Endothelial cell of umbilical vein (primary cell): Measurements from ENCODE around the gene CCNG1. TPM values are rescaled to one million over a fixed set of nuclear protein-coding genes. Genes with fewer than 3 reads are reported as not detected.
"Not testable (repeated sequence)": the region's sequence is repeated elsewhere in the genome, so short reads cannot be mapped to it uniquely, and the experiment has no call there.

ENCODE experiments used
- BruUV-seq: library from RNA; stranded (reverse); fragments of 400-500 nt; replicated peaks from 2 replicates; lab custom pipeline; 2021; lab: Mats Ljungman, UMichigan
- CTCF ChIA-PET: fragments of 300-600, 350-600 bp; sonication (Branson Sonifier 250); formaldehyde crosslinking; loops from one replicate; lab custom pipeline; 2021; ENCODE audit warnings: antibody characterized with exemption, inconsistent platforms; lab: Charles Lee
- POLR2A ChIA-PET: fragments of 300-600, 350-600 bp; sonication (Branson Sonifier 250); formaldehyde crosslinking; loops from one replicate; lab custom pipeline; 2021; ENCODE audit warnings: antibody characterized with exemption, inconsistent platforms; lab: Charles Lee
- DNase-seq: peaks from one replicate; pipeline ENCODE4 v3.0.0-alpha.2; 2011; ENCODE audit warnings: low read depth, low spot score
- FAIRE-seq: peaks from 2 replicates; lab custom pipeline; 2011; peaks lifted over from hg19 to GRCh38; lab: Jason Lieb, UNC
- H2AFZ ChIP-seq: 2 replicates; pipeline ENCODE4 v1.6.0; 2012; ENCODE audit warnings: low read depth, low read length, control low read depth, inconsistent platforms
- H3K27ac ChIP-seq: 2 replicates; pipeline ENCODE4 v1.5.1; 2011; ENCODE audit warnings: low read depth, mild to moderate bottlenecking, control low read depth, low read length, moderate library complexity; ENCODE audit not compliant: insufficient read depth
- H3K27me3 ChIP-seq, 2 experiments: 2 replicates each; pipeline versions ENCODE4 v1.6.0 to v1.6.1; 2011; ENCODE audit warnings: low read length in 2 of 2, mixed read lengths in 1 of 2; ENCODE audit not compliant: control insufficient read depth in 2 of 2, insufficient read depth in 2 of 2
- H3K36me3 ChIP-seq, 2 experiments: 2 replicates in 1 of 2; 3 replicates in 1 of 2; pipeline ENCODE4 v1.5.1; 2011; ENCODE audit warnings: low read length in 2 of 2, mild to moderate bottlenecking in 1 of 2, moderate library complexity in 1 of 2; ENCODE audit not compliant: control insufficient read depth in 2 of 2, insufficient read depth in 2 of 2; ENCODE audit errors: extremely low read depth in 1 of 2
- H3K4me1 ChIP-seq: 3 replicates; pipeline ENCODE4 v1.5.1; 2011; ENCODE audit warnings: mild to moderate bottlenecking, low read length; ENCODE audit not compliant: control insufficient read depth, insufficient read depth; ENCODE audit errors: extremely low read depth
- H3K4me2 ChIP-seq: 2 replicates; pipeline ENCODE4 v1.6.1; 2011; ENCODE audit warnings: low read length, control low read depth, mixed read lengths; ENCODE audit not compliant: insufficient read depth
- H3K4me3 ChIP-seq, 3 experiments: fragments of 200-600 bp in 1 of 3; sonication (generic), shearing (Covaris generic) in 1 of 3; replicated peaks in 1 of 3; 2 replicates each; pipeline ENCODE4 v1.5.1; 2011 to 2016; ENCODE audit warnings: control low read depth in 3 of 3, low read length in 3 of 3, mild to moderate bottlenecking in 2 of 3, inconsistent platforms in 1 of 3, low read depth in 1 of 3, moderate library complexity in 1 of 3; ENCODE audit not compliant: insufficient read depth in 1 of 3
- H3K79me2 ChIP-seq: 2 replicates; pipeline ENCODE4 v1.6.0; 2012; ENCODE audit warnings: low read length, inconsistent platforms; ENCODE audit not compliant: control insufficient read depth, insufficient read depth
- H3K9ac ChIP-seq: replicated peaks from 2 replicates; pipeline ENCODE3; 2011; ENCODE audit warnings: low read length, control low read depth; ENCODE audit not compliant: insufficient read depth; ENCODE audit errors: extremely low read depth
- H3K9me1 ChIP-seq: replicated peaks from 3 replicates; pipeline ENCODE4 v1.6.0; 2011; ENCODE audit warnings: mild to moderate bottlenecking, low read length; ENCODE audit not compliant: control insufficient read depth, insufficient read depth; ENCODE audit errors: extremely low read depth
- H3K9me3 ChIP-seq: replicated peaks from 2 replicates; pipeline ENCODE4 v1.5.1; 2012; ENCODE audit warnings: low read length, inconsistent platforms; ENCODE audit not compliant: control insufficient read depth, insufficient read depth
- H4K20me1 ChIP-seq: replicated peaks from 2 replicates; pipeline ENCODE3; 2011; ENCODE audit warnings: mild to moderate bottlenecking, low read length; ENCODE audit not compliant: control insufficient read depth, insufficient read depth; ENCODE audit errors: extremely low read depth
- EZH2 ChIP-seq: IDR thresholded peaks from 2 replicates; pipeline ENCODE4 v1.6.1; 2012; ENCODE audit warnings: borderline replicate concordance, low read depth, mild to moderate bottlenecking, moderate library complexity, low read length, inconsistent platforms; ENCODE audit not compliant: severe bottlenecking
- FOS ChIP-seq: IDR thresholded peaks from 2 replicates; pipeline ENCODE4 v1.6.1; 2011; ENCODE audit warnings: mild to moderate bottlenecking, low read length, moderate library complexity, borderline replicate concordance; ENCODE audit not compliant: insufficient read depth
- GATA2 ChIP-seq: IDR thresholded peaks from 2 replicates; pipeline ENCODE4 v1.7.0; 2011; ENCODE audit warnings: low read depth, mild to moderate bottlenecking, moderate library complexity, mixed read lengths, low read length; ENCODE audit not compliant: insufficient read length, insufficient read depth
- JUN ChIP-seq: IDR thresholded peaks from 2 replicates; pipeline ENCODE4 v1.6.1; 2011; ENCODE audit warnings: borderline replicate concordance, low read depth; ENCODE audit not compliant: insufficient read length, insufficient read depth
- MYC ChIP-seq: IDR thresholded peaks from one replicate; pipeline ENCODE4 v1.6.1; 2011; ENCODE audit warnings: mild to moderate bottlenecking, low read depth, low read length
- POLR2A ChIP-seq: IDR thresholded peaks from 2 replicates; pipeline ENCODE4 v1.6.1; 2012; ENCODE audit warnings: low read depth, mild to moderate bottlenecking, control low read depth, low read length
- POLR2AphosphoS5 ChIP-seq: IDR thresholded peaks from 2 replicates; pipeline ENCODE4 v1.6.1; 2012; ENCODE audit warnings: low read depth, mild to moderate bottlenecking, control low read depth, low read length, moderate library complexity; ENCODE audit not compliant: insufficient read depth
- dilution Hi-C: fragments of 300-500 bp; cut with MboI; formaldehyde crosslinking; loops from one replicate; pipeline ENCODE4 v1.15.0; 2019; ENCODE audit warnings: low sequenced_read_pairs; ENCODE audit not compliant: extremely low pct_ligation_motif_present
- intact Hi-C: fragments of 100-400 bp; cut with micrococcal nuclease; formaldehyde crosslinking; loops from one replicate; pipeline ENCODE4 v1.10.0; 2022
- polyA plus RNA-seq, 4 experiments: library from polyadenylated mRNA; depleted of rRNA in 3 of 4; stranded (reverse) in 3 of 4; unstranded in 1 of 4; fragments of >200 nt; gene quantifications; 2 replicates each; pipeline versions ENCODE4 v1.2.1 to v1.2.3, GENCODE V29; 2011 to 2012; ENCODE audit warnings: missing spikeins in 1 of 4
- total RNA-seq: library from RNA; stranded (reverse); gene quantifications from 2 replicates; pipeline ENCODE4 v1.2.3, GENCODE V29; 2021
- TF ChIP-seq, protein P1 (sequence below), 2 donors: IDR thresholded peaks; 1 replicate in 1 of 2; 2 replicates in 1 of 2; pipeline ENCODE4 v1.5.1; 2011; ENCODE audit warnings: low read length in 2 of 2, mild to moderate bottlenecking in 2 of 2, moderate library complexity in 2 of 2, control low read depth in 1 of 2, inconsistent platforms in 1 of 2, low read depth in 1 of 2; ENCODE audit not compliant: insufficient read depth in 1 of 2; ENCODE audit errors: extremely low read depth in 1 of 2
- TF ChIP-seq, protein P2 (sequence below): IDR thresholded peaks from 2 replicates; pipeline ENCODE4 v1.6.1; 2011; ENCODE audit not compliant: insufficient read depth, insufficient read length

CCNG1 gene
- total and polyA plus RNA-seq, 2 donors (not counting 3 experiments of a cell fraction or from before 2014, with no cell fraction given): 47.2 to 186 TPM

DNA sequence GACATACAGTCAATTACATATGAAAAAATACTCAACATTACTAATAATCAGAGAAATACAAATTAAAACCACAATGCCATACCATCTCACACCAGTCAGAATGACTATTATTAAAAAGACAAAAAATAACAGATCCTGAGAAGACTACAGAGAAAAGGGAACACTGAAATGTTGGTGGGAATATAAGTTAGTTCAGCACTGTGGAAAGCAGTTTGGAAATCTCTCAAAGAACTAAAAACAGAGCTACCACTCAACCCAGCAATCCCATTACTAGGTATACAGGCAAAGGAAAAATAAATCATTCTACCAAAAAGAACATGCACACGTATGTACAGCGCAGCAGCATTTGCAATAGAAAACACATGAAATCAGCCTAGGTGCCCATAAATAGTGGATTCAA lies 41.6 kb upstream of the CCNG1 start:
- BruUV-seq: no TSS peak
- no peak for FAIRE-seq
- Histone ChIP-seq H3K27ac (no peak overlapping the region), H3K9me1 (no peaks in the 10 kb centered on the region), H3K9me3 (no peaks in the 10 kb centered on the region), H3K27me3 (peaks cover 2% of the 10 kb centered on the region in 2 experiments), H3K9ac (no peak overlapping the region), H3K4me3 (no peak overlapping the region), H3K4me1 (no peaks in the 10 kb centered on the region), H4K20me1 (no peaks in the 10 kb centered on the region), H2AFZ (no peak overlapping the region), H3K79me2 (no peaks in the 10 kb centered on the region), H3K36me3 (no peaks in the 10 kb centered on the region), H3K4me2 (no peak overlapping the region)
- CTCF ChIA-PET: interaction anchor here (1.6 kb wide), 1 partner anchor 13 kb away, joined by 5 read pairs; no protein-coding TSS in a partner anchor
- POLR2A ChIA-PET: no interaction called here
- intact Hi-C loops (no loop called here), dilution Hi-C loops (no loop called here)
- no peak for TF ChIP-seq JUN
- TF ChIP-seq, protein P1, sequence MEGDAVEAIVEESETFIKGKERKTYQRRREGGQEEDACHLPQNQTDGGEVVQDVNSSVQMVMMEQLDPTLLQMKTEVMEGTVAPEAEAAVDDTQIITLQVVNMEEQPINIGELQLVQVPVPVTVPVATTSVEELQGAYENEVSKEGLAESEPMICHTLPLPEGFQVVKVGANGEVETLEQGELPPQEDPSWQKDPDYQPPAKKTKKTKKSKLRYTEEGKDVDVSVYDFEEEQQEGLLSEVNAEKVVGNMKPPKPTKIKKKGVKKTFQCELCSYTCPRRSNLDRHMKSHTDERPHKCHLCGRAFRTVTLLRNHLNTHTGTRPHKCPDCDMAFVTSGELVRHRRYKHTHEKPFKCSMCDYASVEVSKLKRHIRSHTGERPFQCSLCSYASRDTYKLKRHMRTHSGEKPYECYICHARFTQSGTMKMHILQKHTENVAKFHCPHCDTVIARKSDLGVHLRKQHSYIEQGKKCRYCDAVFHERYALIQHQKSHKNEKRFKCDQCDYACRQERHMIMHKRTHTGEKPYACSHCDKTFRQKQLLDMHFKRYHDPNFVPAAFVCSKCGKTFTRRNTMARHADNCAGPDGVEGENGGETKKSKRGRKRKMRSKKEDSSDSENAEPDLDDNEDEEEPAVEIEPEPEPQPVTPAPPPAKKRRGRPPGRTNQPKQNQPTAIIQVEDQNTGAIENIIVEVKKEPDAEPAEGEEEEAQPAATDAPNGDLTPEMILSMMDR (IDR thresholded peaks at IDR 0.05; ENCODE audit: extremely low read depth in 1 of 2, insufficient read depth in 1 of 2, low read depth in 1 of 2, low read length in 2 of 2): no peak
- TF ChIP-seq GATA2: no peak
- TF ChIP-seq, protein P2, sequence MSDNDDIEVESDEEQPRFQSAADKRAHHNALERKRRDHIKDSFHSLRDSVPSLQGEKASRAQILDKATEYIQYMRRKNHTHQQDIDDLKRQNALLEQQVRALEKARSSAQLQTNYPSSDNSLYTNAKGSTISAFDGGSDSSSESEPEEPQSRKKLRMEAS: no peak
- TF ChIP-seq POLR2AphosphoS5: no peak
- no peak for TF ChIP-seq FOS
- TF ChIP-seq EZH2: no peak
- TF ChIP-seq MYC: no peak
- TF ChIP-seq POLR2A: no peak
- no peak for DNase-seq

DNA sequence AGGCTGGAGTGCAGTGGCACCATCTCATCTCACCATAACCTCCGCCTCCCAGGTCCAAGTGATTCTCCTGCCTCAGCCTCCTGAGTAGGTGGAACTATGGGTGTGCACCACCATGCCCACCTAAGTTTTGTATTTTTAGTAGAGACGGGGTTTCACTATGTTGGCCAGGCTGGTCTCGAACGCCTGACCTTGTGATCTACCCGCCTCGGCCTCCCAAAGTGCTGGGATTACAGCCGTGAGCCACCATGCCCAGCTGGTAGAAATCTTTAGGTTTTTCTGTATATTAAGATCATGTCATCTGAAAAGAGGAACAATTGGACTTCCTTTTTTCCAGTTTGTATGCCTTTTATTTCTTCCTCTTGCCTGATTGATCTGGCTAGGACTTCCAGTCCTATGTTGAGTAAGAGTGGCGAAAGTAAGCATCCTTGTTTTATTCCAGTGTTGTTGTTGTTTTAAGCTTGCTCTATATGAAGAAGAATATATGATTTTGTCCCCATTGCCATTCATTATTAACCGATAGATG lies 40.5 kb upstream of the CCNG1 start:
- H3K9me1 ChIP-seq, H3K4me1 ChIP-seq, H3K27ac ChIP-seq, H3K79me2 ChIP-seq, dilution Hi-C loops, H2AFZ ChIP-seq, POLR2A ChIA-PET, FAIRE-seq, DNase-seq, H3K4me3 ChIP-seq, H4K20me1 ChIP-seq, intact Hi-C loops, BruUV-seq, H3K4me2 ChIP-seq, H3K9me3 ChIP-seq, H3K36me3 ChIP-seq, H3K9ac ChIP-seq, H3K27me3 ChIP-seq: not testable (repeated sequence)
- CTCF ChIA-PET: interaction anchor here (1.6 kb wide), 1 partner anchor 12 kb away, joined by 5 read pairs; no protein-coding TSS in a partner anchor
